ENCODE results near the gene DPF3.

Gene DPF3

GRCh38 chr14:72615451-72616121 lies 278.3 kb downstream of the DPF3 start:
- no peak for DNase-seq (ENCODE audit: low spot score)

- no peak for DNase-seq (ENCODE audit: low spot score)
Observed at GRCh38 chr14:72614891-72615415, 278.9 kb downstream of the DPF3 start.

- DNase-seq (ENCODE audit: low spot score) = no peak
Observed at GRCh38 chr14:72614365-72614764, 279.5 kb downstream of the DPF3 start.

GRCh38 chr14:72613975-72614319 lies 280.0 kb downstream of the DPF3 start:
- no peak for DNase-seq (ENCODE audit: low spot score)

GRCh38 chr14:72613231-72613974 lies 280.5 kb downstream of the DPF3 start:
- DNase-seq (ENCODE audit: low spot score) = no peak

- no peak for DNase-seq (ENCODE audit: low spot score)
Observed at GRCh38 chr14:72612041-72612440, 281.9 kb downstream of the DPF3 start.

- no peak for DNase-seq (ENCODE audit: low spot score)
Observed at GRCh38 chr14:72611506-72611905, 282.4 kb downstream of the DPF3 start.

GRCh38 chr14:72610831-72611200 lies 283.1 kb downstream of the DPF3 start:
- no peak for DNase-seq (ENCODE audit: low spot score)

- DNase-seq (ENCODE audit: low spot score) = no peak
Observed at GRCh38 chr14:72610096-72610830, 283.6 kb downstream of the DPF3 start.

GRCh38 chr14:72609205-72609916 lies 284.5 kb downstream of the DPF3 start:
- DNase-seq (ENCODE audit: low spot score) = no peak

GRCh38 chr14:72608391-72609204 lies 285.3 kb downstream of the DPF3 start:
- DNase-seq (ENCODE audit: low spot score) = no peak

GRCh38 chr14:72607386-72608130 lies 286.3 kb downstream of the DPF3 start:
- no peak for DNase-seq (ENCODE audit: low spot score)

GRCh38 chr14:72606879-72607278 lies 287.0 kb downstream of the DPF3 start:
- no peak for DNase-seq (ENCODE audit: low spot score)

GRCh38 chr14:72605921-72606220 lies 288.0 kb downstream of the DPF3 start:
- DNase-seq (ENCODE audit: low spot score) = no peak

- no peak for DNase-seq (ENCODE audit: low spot score)
Observed at GRCh38 chr14:72605096-72605920, 288.6 kb downstream of the DPF3 start.

- DNase-seq (ENCODE audit: low spot score) = no peak
Observed at GRCh38 chr14:72604133-72604532, 289.8 kb downstream of the DPF3 start.

GRCh38 chr14:72603639-72604038 lies 290.3 kb downstream of the DPF3 start:
- no peak for DNase-seq (ENCODE audit: low spot score)

- no peak for DNase-seq (ENCODE audit: low spot score)
Observed at GRCh38 chr14:72600551-72601330, 293.2 kb downstream of the DPF3 start.
